H4 (cell line): ENCODE data around the gene CUEDC1. TPM values are rescaled to one million over a fixed set of nuclear protein-coding genes. Genes with fewer than 3 reads are reported as not detected.
A peak's percentile ranks its signal among the peaks of the same experiment; 100 is the strongest.

Experiments used
- DNase-seq: peaks from one replicate; pipeline ENCODE4 v3.0.0-alpha.2; 2015; ENCODE audit warnings: low spot score
- total RNA-seq: library from RNA; depleted of rRNA; stranded (reverse); fragments of >200 nt; shearing (Covaris generic); gene quantifications from 2 replicates; pipeline ENCODE4 v1.2.3, GENCODE V29; 2014; rRNA removed

The CUEDC1 gene
- total RNA-seq, 1 experiment from 2014 or later = 7.4 TPM

- no peak for DNase-seq
These were observed 116.8 kb downstream of the CUEDC1 start for GRCh38 chr17:57838453-57838852.

GRCh38 chr17:57835333-57835900 is 119.8 kb downstream of the CUEDC1 start:
- DNase-seq = no peak

- DNase-seq = no peak
These were observed 121.0 kb downstream of the CUEDC1 start for GRCh38 chr17:57834146-57834741.

GRCh38 chr17:57833179-57833939 is 121.9 kb downstream of the CUEDC1 start:
- DNase-seq = peak; percentile 76

GRCh38 chr17:57832314-57833178 is 122.7 kb downstream of the CUEDC1 start:
- no peak for DNase-seq

- no peak for DNase-seq
These were observed 124.3 kb downstream of the CUEDC1 start for GRCh38 chr17:57830880-57831279.

GRCh38 chr17:57823469-57824401 is 131.5 kb downstream of the CUEDC1 start:
- DNase-seq = peak; percentile 77

- DNase-seq = no peak
These were observed 135.3 kb downstream of the CUEDC1 start for GRCh38 chr17:57819867-57820266.

- DNase-seq = no peak
These were observed 135.9 kb downstream of the CUEDC1 start for GRCh38 chr17:57819285-57819684.

- DNase-seq = no peak
These were observed 137.1 kb downstream of the CUEDC1 start for GRCh38 chr17:57818066-57818465.

GRCh38 chr17:57817299-57817698 is 137.9 kb downstream of the CUEDC1 start:
- DNase-seq = no peak

- no peak for DNase-seq
These were observed 140.8 kb downstream of the CUEDC1 start for GRCh38 chr17:57814421-57814820.

- DNase-seq = no peak
These were observed 143.5 kb downstream of the CUEDC1 start for GRCh38 chr17:57811638-57812280.

Other genes with a start within 250 kb of the CUEDC1 start
- gene CCDC182, start 210.1 kb downstream of the CUEDC1 start, total RNA-seq = not detected in 2 replicates
- gene MRPS23, start 105.4 kb downstream of the CUEDC1 start, total RNA-seq = 36.2 and 87.6 TPM in 2 replicates
- gene VEZF1, start 32.8 kb upstream of the CUEDC1 start, total RNA-seq = 50.4 and 60.6 TPM in 2 replicates
- gene SRSF1, start 51.8 kb upstream of the CUEDC1 start, total RNA-seq = 432 and 491 TPM in 2 replicates
- gene DYNLL2, start 128.0 kb upstream of the CUEDC1 start, total RNA-seq = 10.6 and 14.5 TPM in 2 replicates
- 0.02 TPM in 1 of 2 replicates, not detected in the other for gene OR4D1, start 193.0 kb upstream of the CUEDC1 start, total RNA-seq
- gene OR4D2, start 211.6 kb upstream of the CUEDC1 start, total RNA-seq = not detected in 2 replicates
- gene EPX, start 237.3 kb upstream of the CUEDC1 start, total RNA-seq = 0.08 TPM in 1 of 2 replicates, not detected in the other